Thyroid gland (tissue), 4 donors: Measurements from ENCODE around the gene STX16.

ENCODE experiments used
- CTCF ChIP-seq, 6 experiments: fragments of 200-600 bp in 3 of 6; fragments of 450-650 bp in 3 of 6; sonication (generic) in 3 of 6; IDR thresholded peaks; one replicate each; pipeline ENCODE4 v1.5.1; 2016 to 2019; ENCODE audit warnings: antibody characterized with exemption in 6 of 6, mild to moderate bottlenecking in 2 of 6, inconsistent platforms in 1 of 6, moderate library complexity in 1 of 6
- POLR2A ChIP-seq, 2 donors: fragments of 450-650 bp; IDR thresholded peaks; one replicate each; pipeline ENCODE4 v1.6.1; 2017; ENCODE audit warnings: antibody characterized with exemption in 2 of 2, mild to moderate bottlenecking in 2 of 2, moderate library complexity in 1 of 2

- TF ChIP-seq CTCF (IDR thresholded peaks at IDR 0.05) (no peak), POLR2A (IDR thresholded peaks at IDR 0.05) (no peak)
Measured at GRCh38 chr20:58688414-58688813, 37.3 kb downstream of the STX16 start.
